Measurements from ENCODE around the gene NTSR2. TPM values are rescaled to one million over a fixed set of nuclear protein-coding genes. Genes with fewer than 3 reads are reported as not detected.

NTSR2 gene
- polyA plus RNA-seq, 2 of the 4 experiments (the other 2 are of a cell fraction) = not detected

- ATAC-seq (no peak), FAIRE-seq (no peak), DNase-seq (ENCODE audit: low read depth in 1 of 2, low spot score in 1 of 2) (no peak)
- POLR2A ChIA-PET = no interaction called here
- H3K4me3 ChIP-seq = no peak overlapping the region
- peaks cover 23% of the 10 kb centered on the region for H3K4me1 ChIP-seq
- CTCF ChIA-PET = interaction anchor here (0.5 to 35.7 kb wide), 11 partner anchors 8 to 563 kb away, joined by 3 to 700 read pairs (median 4); a partner anchor contains a TSS
- H3K27ac ChIP-seq = no peak overlapping the region
- 89% methylated on average over 2 of the region's 2 CpGs for WGBS (ENCODE audit: missing lambda C conversion rate)
- TF ChIP-seq, protein P1, sequence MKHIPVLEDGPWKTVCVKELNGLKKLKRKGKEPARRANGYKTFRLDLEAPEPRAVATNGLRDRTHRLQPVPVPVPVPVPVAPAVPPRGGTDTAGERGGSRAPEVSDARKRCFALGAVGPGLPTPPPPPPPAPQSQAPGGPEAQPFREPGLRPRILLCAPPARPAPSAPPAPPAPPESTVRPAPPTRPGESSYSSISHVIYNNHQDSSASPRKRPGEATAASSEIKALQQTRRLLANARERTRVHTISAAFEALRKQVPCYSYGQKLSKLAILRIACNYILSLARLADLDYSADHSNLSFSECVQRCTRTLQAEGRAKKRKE (CRISPR knock-in tag; IDR thresholded peaks at IDR 0.05; ENCODE audit: low read depth) = 0 out of 2 replicates have a peak, but pooled peaks have one; percentile 31
- TF ChIP-seq ZFP36 (IDR thresholded peaks at IDR 0.05; ENCODE audit: borderline replicate concordance, partially characterized antibody) (no peak), JUNB (IDR thresholded peaks at IDR 0.05) (no peak), NFE2L2 (conservative IDR thresholded peaks at IDR 0.05; ENCODE audit: low read length) (no peak), ZSCAN20 (CRISPR knock-in tag; IDR thresholded peaks at IDR 0.05) (no peak), FOXS1 (CRISPR knock-in tag; IDR thresholded peaks at IDR 0.05) (no peak), MYC (IDR thresholded peaks at IDR 0.05; ENCODE audit: borderline replicate concordance, low read length) (no peak), CHD2 (IDR thresholded peaks at IDR 0.05; ENCODE audit: low read length, partially characterized antibody) (no peak)
- H3K4me2 ChIP-seq = no peak overlapping the region
- H3K9me3 ChIP-seq = no peaks in the 10 kb centered on the region
Observed at GRCh38 chr2:11695576-11695975, 25.6 kb upstream of the NTSR2 start.

DNA sequence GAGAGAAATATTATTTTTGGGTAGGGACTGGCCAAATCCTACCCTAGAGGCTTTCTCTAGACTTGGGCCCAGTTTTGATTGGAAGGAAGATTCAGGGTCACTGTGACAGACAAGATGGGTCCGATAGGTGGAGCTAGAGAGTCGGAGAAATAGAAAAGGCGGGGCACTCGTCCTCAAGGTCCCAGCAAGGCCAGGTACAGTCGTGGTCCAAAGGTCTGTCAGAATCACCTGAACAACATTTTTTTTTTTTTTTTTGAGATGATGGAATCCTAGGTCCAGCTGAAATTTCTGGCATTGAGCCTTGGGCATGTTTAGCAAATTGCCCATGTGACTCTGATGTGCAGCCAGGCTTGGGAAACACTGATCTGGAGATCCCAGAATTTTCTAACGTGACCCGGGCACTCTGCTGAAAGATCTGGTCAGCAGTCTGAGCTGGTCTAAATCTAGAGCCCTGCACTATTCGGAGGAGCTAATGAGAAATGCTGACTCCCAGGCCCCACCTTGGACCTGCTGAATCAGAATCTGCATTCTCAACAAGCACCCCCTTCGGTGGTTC, 23.0 kb upstream of the NTSR2 start:
- DNase-seq (ENCODE audit: low read depth in 1 of 2, low spot score in 1 of 2) (peak; percentile 76 to 82), ATAC-seq (peak; percentile 55 to 78), FAIRE-seq (no peak)
- ChIA-PET CTCF (interaction anchor here (0.7 to 35.7 kb wide), 52 partner anchors 9 to 1237 kb away, joined by 3 to 700 read pairs (median 4); a partner anchor contains a TSS), POLR2A (no interaction called here)
- Histone ChIP-seq H3K9me3 (no peaks in the 10 kb centered on the region), H3K4me2 (no peak overlapping the region; the same call in 2 of the 3 replicates), H3K4me1 (peaks cover 25% of the 10 kb centered on the region), H3K27ac (peak overlapping the region in 1 of 2 experiments; percentile 11; a peak in 1 of 6 replicates), H3K4me3 (no peak overlapping the region)
- WGBS (ENCODE audit: missing lambda C conversion rate) = 19% methylated on average over 9 of the region's 9 CpGs
- TF ChIP-seq RAD21 (conservative IDR thresholded peaks at IDR 0.05 in 1 of 2, IDR thresholded peaks at IDR 0.05 in 1 of 2) = peak; percentile 80 to 84
- no peak for TF ChIP-seq RARB (CRISPR knock-in tag; IDR thresholded peaks at IDR 0.05)
- no peak for TF ChIP-seq TFCP2L1 (CRISPR knock-in tag; IDR thresholded peaks at IDR 0.05)
- no peak for TF ChIP-seq MYC (IDR thresholded peaks at IDR 0.05; ENCODE audit: borderline replicate concordance, low read length)
- TF ChIP-seq ZNF302 (CRISPR knock-in tag; IDR thresholded peaks at IDR 0.05) = no peak
- TF ChIP-seq CTCF (IDR thresholded peaks at IDR 0.05) = peak; percentile 88
- TF ChIP-seq JUN (IDR thresholded peaks at IDR 0.05) = no peak
- TF ChIP-seq SMC3 (IDR thresholded peaks at IDR 0.05) = peak; percentile 83
- no peak for TF ChIP-seq BHLHE40 (IDR thresholded peaks at IDR 0.05; ENCODE audit: low read depth, low read length)
- TF ChIP-seq ESRRA (IDR thresholded peaks at IDR 0.05; ENCODE audit: borderline replicate concordance, low read length) = no peak; the same call in 1 of the 2 replicates
- TF ChIP-seq FOSL2 (IDR thresholded peaks at IDR 0.05) = no peak
- TF ChIP-seq FOSL2 (CRISPR knock-in tag; IDR thresholded peaks at IDR 0.05) = no peak
- no peak for TF ChIP-seq RCOR1 (IDR thresholded peaks at IDR 0.05; ENCODE audit: low read depth, low read length)
- TF ChIP-seq, protein P2, sequence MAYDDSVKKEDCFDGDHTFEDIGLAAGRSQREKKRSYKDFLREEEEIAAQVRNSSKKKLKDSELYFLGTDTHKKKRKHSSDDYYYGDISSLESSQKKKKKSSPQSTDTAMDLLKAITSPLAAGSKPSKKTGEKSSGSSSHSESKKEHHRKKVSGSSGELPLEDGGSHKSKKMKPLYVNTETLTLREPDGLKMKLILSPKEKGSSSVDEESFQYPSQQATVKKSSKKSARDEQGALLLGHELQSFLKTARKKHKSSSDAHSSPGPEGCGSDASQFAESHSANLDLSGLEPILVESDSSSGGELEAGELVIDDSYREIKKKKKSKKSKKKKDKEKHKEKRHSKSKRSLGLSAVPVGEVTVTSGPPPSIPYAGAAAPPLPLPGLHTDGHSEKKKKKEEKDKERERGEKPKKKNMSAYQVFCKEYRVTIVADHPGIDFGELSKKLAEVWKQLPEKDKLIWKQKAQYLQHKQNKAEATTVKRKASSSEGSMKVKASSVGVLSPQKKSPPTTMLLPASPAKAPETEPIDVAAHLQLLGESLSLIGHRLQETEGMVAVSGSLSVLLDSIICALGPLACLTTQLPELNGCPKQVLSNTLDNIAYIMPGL (CRISPR knock-in tag; IDR thresholded peaks at IDR 0.05; ENCODE audit: borderline replicate concordance) = no peak
- TF ChIP-seq SREBF2 (IDR thresholded peaks at IDR 0.05) = no peak
- TF ChIP-seq EHMT2 (IDR thresholded peaks at IDR 0.05; ENCODE audit: low read depth) = no peak
- TF ChIP-seq HOXA7 (CRISPR knock-in tag; IDR thresholded peaks at IDR 0.05) = no peak
- no peak for TF ChIP-seq BCL3 (IDR thresholded peaks at IDR 0.05)
- no peak for TF ChIP-seq FOSB (CRISPR knock-in tag; IDR thresholded peaks at IDR 0.05)
- TF ChIP-seq RNF2 (IDR thresholded peaks at IDR 0.05; ENCODE audit: borderline replicate concordance, low read depth) = no peak
- no peak for TF ChIP-seq HDAC2 (IDR thresholded peaks at IDR 0.05)
- no peak for TF ChIP-seq NFE2L2 (conservative IDR thresholded peaks at IDR 0.05; ENCODE audit: low read length)
- no peak for TF ChIP-seq NPAS2 (CRISPR knock-in tag; IDR thresholded peaks at IDR 0.05; ENCODE audit: borderline replicate concordance)
- no peak for TF ChIP-seq MAZ (IDR thresholded peaks at IDR 0.05; ENCODE audit: borderline replicate concordance, low read depth, low read length)

Data from A549 (cell line).